SK-N-SH treated with all-trans-retinoic acid at 6 μM for 48 hours (cell line): Measurements from ENCODE around the gene LRRC75A.

Experiments
- ATAC-seq: fragments of 200-7000 bp; cut with Tn5 transposase; 3 replicates; pipeline ENCODE4 v1.9.1; 2020; ENCODE audit warnings: mild to moderate bottlenecking, moderate library complexity
- ARNTL ChIP-seq: fragments of 450-650 bp; formaldehyde crosslinking; IDR thresholded peaks from 2 replicates; pipeline ENCODE4 v1.5.0; 2020; ENCODE audit warnings: low read depth, mild to moderate bottlenecking, moderate library complexity, borderline replicate concordance
- BACH2 ChIP-seq: fragments of 250-450 bp; sonication (Bioruptor Pico); IDR thresholded peaks from 2 replicates; pipeline ENCODE4 v1.9.0; 2021; ENCODE audit warnings: mild to moderate bottlenecking, borderline replicate concordance
- CSDC2 ChIP-seq: fragments of 250-450 bp; sonication (Bioruptor Pico); IDR thresholded peaks from 2 replicates; pipeline ENCODE4 v1.5.0; 2020; ENCODE audit warnings: mild to moderate bottlenecking, moderate library complexity
- ESRRG ChIP-seq: fragments of 250-450 bp; sonication (Bioruptor Pico); IDR thresholded peaks from 2 replicates; pipeline ENCODE4 v1.6.1; 2021; ENCODE audit warnings: mild to moderate bottlenecking
- ISL1 ChIP-seq: fragments of 250-450 bp; sonication (Bioruptor Pico); IDR thresholded peaks from 2 replicates; pipeline ENCODE4 v2.1.2; 2022; ENCODE audit warnings: mild to moderate bottlenecking, moderate library complexity
- OSR1 ChIP-seq: fragments of 250-450 bp; sonication (Bioruptor Pico); IDR thresholded peaks from 2 replicates; pipeline ENCODE4 v1.8.0; 2022; ENCODE audit warnings: moderate library complexity, mild to moderate bottlenecking, inconsistent platforms
- POU6F1 ChIP-seq: fragments of 250-450 bp; sonication (Bioruptor Pico); IDR thresholded peaks from 2 replicates; pipeline ENCODE4 v1.8.0; 2021; ENCODE audit warnings: low read depth, mild to moderate bottlenecking, moderate library complexity, borderline replicate concordance
- PPARA ChIP-seq: fragments of 250-450 bp; sonication (Bioruptor Pico); IDR thresholded peaks from 2 replicates; pipeline ENCODE4 v1.5.0; 2020; ENCODE audit warnings: mild to moderate bottlenecking, borderline replicate concordance
- RARB ChIP-seq: fragments of 250-450 bp; sonication (Bioruptor Pico); IDR thresholded peaks from 2 replicates; pipeline ENCODE4 v1.8.0; 2021; ENCODE audit warnings: mild to moderate bottlenecking, moderate library complexity
- TCF4 ChIP-seq: fragments of 250-450 bp; sonication (Bioruptor Pico); IDR thresholded peaks from 2 replicates; pipeline ENCODE4 v1.8.0; 2021; ENCODE audit warnings: mild to moderate bottlenecking, moderate library complexity, borderline replicate concordance
- TOX ChIP-seq: fragments of 250-450 bp; sonication (Bioruptor Pico); IDR thresholded peaks from 2 replicates; pipeline ENCODE4 v1.8.0; 2021; ENCODE audit warnings: mild to moderate bottlenecking, moderate library complexity, borderline replicate concordance
- ZC3H10 ChIP-seq: fragments of 250-450 bp; sonication (Bioruptor Pico); IDR thresholded peaks from 2 replicates; pipeline ENCODE4 v1.5.1; 2021; ENCODE audit warnings: mild to moderate bottlenecking, moderate library complexity
- ZFP3 ChIP-seq: fragments of 250-450 bp; sonication (Bioruptor Pico); IDR thresholded peaks from 2 replicates; pipeline ENCODE4 v1.5.0; 2020; ENCODE audit warnings: mild to moderate bottlenecking, moderate library complexity
- ZFP30 ChIP-seq: fragments of 450-650 bp; formaldehyde crosslinking; IDR thresholded peaks from 2 replicates; pipeline ENCODE4 v1.5.0; 2022; ENCODE audit warnings: mild to moderate bottlenecking, moderate library complexity
- ZNF565 ChIP-seq: fragments of 450-650 bp; formaldehyde crosslinking; conservative IDR thresholded peaks from 2 replicates; pipeline ENCODE4 v1.5.0; 2020; ENCODE audit warnings: low read depth, mild to moderate bottlenecking, moderate library complexity
- ZNF70 ChIP-seq: fragments of 450-650 bp; formaldehyde crosslinking; IDR thresholded peaks from 2 replicates; pipeline ENCODE4 v1.5.0; 2020; ENCODE audit warnings: mild to moderate bottlenecking, moderate library complexity
- ZNF8 ChIP-seq: fragments of 450-650 bp; formaldehyde crosslinking; IDR thresholded peaks from 2 replicates; pipeline ENCODE4 v1.5.0; 2020; ENCODE audit warnings: mild to moderate bottlenecking, moderate library complexity
- TF ChIP-seq, protein P1 (sequence below): fragments of 250-450 bp; sonication (Bioruptor Pico); IDR thresholded peaks from 2 replicates; pipeline ENCODE4 v1.5.0; 2020; ENCODE audit warnings: mild to moderate bottlenecking, moderate library complexity
- TF ChIP-seq, protein P2 (sequence below): fragments of 250-450 bp; sonication (Bioruptor Pico); IDR thresholded peaks from 2 replicates; pipeline ENCODE4 v1.8.0; 2020; ENCODE audit warnings: mild to moderate bottlenecking, moderate library complexity, borderline replicate concordance
- TF ChIP-seq, protein P3 (sequence below): fragments of 250-450 bp; sonication (Bioruptor Pico); IDR thresholded peaks from 2 replicates; pipeline ENCODE4 v1.5.1; 2021; ENCODE audit warnings: mild to moderate bottlenecking, moderate library complexity
- TF ChIP-seq, protein P4 (sequence below): fragments of 250-450 bp; sonication (Bioruptor Pico); IDR thresholded peaks from 2 replicates; pipeline ENCODE4 v1.5.1; 2020; ENCODE audit warnings: low read depth, mild to moderate bottlenecking, moderate library complexity

LRRC75A gene

DNA sequence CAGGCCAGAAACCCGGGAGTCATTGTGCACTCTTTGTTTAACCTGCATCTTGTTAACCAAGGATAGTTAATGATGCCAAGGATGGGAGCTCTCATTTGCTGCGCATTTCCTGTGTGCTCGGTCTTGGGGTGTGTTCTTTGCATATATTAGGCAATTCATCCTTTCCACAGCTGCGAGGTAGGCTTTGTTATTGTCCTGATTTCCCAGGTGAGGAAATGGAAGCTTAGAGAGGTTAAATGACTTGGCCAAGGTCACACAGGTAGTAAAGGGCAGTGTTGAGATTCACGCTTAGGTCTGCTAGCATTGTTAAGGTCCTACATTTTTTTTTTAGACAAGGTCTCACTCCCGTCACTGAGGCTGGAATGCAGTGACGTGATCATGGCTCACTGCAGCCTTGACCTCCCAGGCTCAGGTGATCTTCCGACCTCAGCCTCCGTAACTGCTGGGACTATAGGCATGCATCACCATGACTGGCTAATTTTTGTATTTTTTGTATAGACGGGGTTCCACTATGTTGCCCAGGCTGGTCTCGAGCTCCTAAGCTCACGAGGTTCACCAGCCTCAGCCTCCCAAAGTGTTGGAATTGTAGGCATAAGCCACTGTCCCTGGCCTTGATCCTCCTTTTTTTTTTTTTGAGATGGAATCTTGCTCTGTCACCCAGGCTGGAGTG, 5.0 kb upstream of the LRRC75A start:
- TF ChIP-seq ZC3H10 (CRISPR knock-in tag) (no peak), ZNF70 (CRISPR knock-in tag) (no peak), ESRRG (no peak), PPARA (CRISPR knock-in tag) (no peak)
- TF ChIP-seq, all 23 proteins: peak for 0
- ATAC-seq = no peak

- TF ChIP-seq ZFP30 (CRISPR knock-in tag) = no peak
- no peak for TF ChIP-seq ESRRG
- TF ChIP-seq TOX = no peak
- TF ChIP-seq ZNF8 = no peak
- TF ChIP-seq ZNF70 (CRISPR knock-in tag) = no peak
- TF ChIP-seq ISL1 (CRISPR knock-in tag) = no peak
- TF ChIP-seq, protein P1, sequence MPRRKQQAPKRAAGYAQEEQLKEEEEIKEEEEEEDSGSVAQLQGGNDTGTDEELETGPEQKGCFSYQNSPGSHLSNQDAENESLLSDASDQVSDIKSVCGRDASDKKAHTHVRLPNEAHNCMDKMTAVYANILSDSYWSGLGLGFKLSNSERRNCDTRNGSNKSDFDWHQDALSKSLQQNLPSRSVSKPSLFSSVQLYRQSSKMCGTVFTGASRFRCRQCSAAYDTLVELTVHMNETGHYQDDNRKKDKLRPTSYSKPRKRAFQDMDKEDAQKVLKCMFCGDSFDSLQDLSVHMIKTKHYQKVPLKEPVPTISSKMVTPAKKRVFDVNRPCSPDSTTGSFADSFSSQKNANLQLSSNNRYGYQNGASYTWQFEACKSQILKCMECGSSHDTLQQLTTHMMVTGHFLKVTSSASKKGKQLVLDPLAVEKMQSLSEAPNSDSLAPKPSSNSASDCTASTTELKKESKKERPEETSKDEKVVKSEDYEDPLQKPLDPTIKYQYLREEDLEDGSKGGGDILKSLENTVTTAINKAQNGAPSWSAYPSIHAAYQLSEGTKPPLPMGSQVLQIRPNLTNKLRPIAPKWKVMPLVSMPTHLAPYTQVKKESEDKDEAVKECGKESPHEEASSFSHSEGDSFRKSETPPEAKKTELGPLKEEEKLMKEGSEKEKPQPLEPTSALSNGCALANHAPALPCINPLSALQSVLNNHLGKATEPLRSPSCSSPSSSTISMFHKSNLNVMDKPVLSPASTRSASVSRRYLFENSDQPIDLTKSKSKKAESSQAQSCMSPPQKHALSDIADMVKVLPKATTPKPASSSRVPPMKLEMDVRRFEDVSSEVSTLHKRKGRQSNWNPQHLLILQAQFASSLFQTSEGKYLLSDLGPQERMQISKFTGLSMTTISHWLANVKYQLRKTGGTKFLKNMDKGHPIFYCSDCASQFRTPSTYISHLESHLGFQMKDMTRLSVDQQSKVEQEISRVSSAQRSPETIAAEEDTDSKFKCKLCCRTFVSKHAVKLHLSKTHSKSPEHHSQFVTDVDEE (CRISPR knock-in tag) = no peak
- TF ChIP-seq, protein P2, sequence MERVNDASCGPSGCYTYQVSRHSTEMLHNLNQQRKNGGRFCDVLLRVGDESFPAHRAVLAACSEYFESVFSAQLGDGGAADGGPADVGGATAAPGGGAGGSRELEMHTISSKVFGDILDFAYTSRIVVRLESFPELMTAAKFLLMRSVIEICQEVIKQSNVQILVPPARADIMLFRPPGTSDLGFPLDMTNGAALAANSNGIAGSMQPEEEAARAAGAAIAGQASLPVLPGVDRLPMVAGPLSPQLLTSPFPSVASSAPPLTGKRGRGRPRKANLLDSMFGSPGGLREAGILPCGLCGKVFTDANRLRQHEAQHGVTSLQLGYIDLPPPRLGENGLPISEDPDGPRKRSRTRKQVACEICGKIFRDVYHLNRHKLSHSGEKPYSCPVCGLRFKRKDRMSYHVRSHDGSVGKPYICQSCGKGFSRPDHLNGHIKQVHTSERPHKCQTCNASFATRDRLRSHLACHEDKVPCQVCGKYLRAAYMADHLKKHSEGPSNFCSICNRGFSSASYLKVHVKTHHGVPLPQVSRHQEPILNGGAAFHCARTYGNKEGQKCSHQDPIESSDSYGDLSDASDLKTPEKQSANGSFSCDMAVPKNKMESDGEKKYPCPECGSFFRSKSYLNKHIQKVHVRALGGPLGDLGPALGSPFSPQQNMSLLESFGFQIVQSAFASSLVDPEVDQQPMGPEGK = no peak
- no peak for TF ChIP-seq ZC3H10 (CRISPR knock-in tag)
- TF ChIP-seq ZFP3 (CRISPR knock-in tag) = no peak
- no peak for TF ChIP-seq TCF4 (CRISPR knock-in tag)
- no peak for TF ChIP-seq RARB
- no peak for TF ChIP-seq POU6F1 (CRISPR knock-in tag)
- TF ChIP-seq PPARA (CRISPR knock-in tag) = no peak
- no peak for ATAC-seq
These were observed 4.2 kb upstream of the LRRC75A start for GRCh38 chr17:16495980-16496819.

- TF ChIP-seq RARB (no peak), CSDC2 (CRISPR knock-in tag) (no peak), ARNTL (CRISPR knock-in tag) (no peak), ZFP3 (CRISPR knock-in tag) (no peak), TOX (no peak), BACH2 (CRISPR knock-in tag) (no peak), OSR1 (CRISPR knock-in tag) (no peak), ZNF8 (no peak), ZNF565 (CRISPR knock-in tag) (no peak)
- TF ChIP-seq, protein P3, sequence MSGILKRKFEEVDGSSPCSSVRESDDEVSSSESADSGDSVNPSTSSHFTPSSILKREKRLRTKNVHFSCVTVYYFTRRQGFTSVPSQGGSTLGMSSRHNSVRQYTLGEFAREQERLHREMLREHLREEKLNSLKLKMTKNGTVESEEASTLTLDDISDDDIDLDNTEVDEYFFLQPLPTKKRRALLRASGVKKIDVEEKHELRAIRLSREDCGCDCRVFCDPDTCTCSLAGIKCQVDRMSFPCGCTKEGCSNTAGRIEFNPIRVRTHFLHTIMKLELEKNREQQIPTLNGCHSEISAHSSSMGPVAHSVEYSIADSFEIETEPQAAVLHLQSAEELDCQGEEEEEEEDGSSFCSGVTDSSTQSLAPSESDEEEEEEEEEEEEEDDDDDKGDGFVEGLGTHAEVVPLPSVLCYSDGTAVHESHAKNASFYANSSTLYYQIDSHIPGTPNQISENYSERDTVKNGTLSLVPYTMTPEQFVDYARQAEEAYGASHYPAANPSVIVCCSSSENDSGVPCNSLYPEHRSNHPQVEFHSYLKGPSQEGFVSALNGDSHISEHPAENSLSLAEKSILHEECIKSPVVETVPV (CRISPR knock-in tag) = no peak
- TF ChIP-seq, protein P4, sequence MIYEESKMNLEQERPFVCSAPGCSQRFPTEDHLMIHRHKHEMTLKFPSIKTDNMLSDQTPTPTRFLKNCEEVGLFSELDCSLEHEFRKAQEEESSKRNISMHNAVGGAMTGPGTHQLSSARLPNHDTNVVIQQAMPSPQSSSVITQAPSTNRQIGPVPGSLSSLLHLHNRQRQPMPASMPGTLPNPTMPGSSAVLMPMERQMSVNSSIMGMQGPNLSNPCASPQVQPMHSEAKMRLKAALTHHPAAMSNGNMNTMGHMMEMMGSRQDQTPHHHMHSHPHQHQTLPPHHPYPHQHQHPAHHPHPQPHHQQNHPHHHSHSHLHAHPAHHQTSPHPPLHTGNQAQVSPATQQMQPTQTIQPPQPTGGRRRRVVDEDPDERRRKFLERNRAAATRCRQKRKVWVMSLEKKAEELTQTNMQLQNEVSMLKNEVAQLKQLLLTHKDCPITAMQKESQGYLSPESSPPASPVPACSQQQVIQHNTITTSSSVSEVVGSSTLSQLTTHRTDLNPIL (CRISPR knock-in tag) = no peak
These were observed 3.6 kb upstream of the LRRC75A start for GRCh38 chr17:16495561-16495960.

More at GRCh38 chr17:16495561-16495960, 3.6 kb upstream of the LRRC75A start:
- no peak for ATAC-seq
